Choroid plexus epithelial cell (primary cell): Measurements from ENCODE around the gene C20orf202.

Experiments
- DNase-seq: peaks from one replicate; pipeline ENCODE4 v3.0.0-alpha.2; 2010; ENCODE audit warnings: low read depth
- H3K4me3 ChIP-seq: 2 replicates; pipeline ENCODE4 v1.5.1; 2011; ENCODE audit warnings: low read depth, mild to moderate bottlenecking, control low read depth, low read length, moderate library complexity
- CTCF ChIP-seq: conservative IDR thresholded peaks from 2 replicates; pipeline ENCODE4 v1.5.1; 2011; ENCODE audit warnings: low read depth, mild to moderate bottlenecking, control low read depth, inconsistent platforms, low read length, moderate library complexity

C20orf202 gene

GRCh38 chr20:1202762-1203504 lies at the start of gene C20orf202:
Gene C20orf202 (plus strand): TSS chr20:1203454. CDS start chr20:1203586, 132 bp downstream.
- DNase-seq: no peak
- no peak within 1 kb of the TSS for H3K4me3 ChIP-seq
- TF ChIP-seq CTCF: no peak

- TF ChIP-seq CTCF: no peak
- DNase-seq: no peak
- no peak overlapping the region for H3K4me3 ChIP-seq
These were observed 49.0 kb upstream of the C20orf202 start for GRCh38 chr20:1154226-1154625.

- no peak for TF ChIP-seq CTCF
- DNase-seq: no peak
- H3K4me3 ChIP-seq: no peak overlapping the region
These were observed 48.6 kb upstream of the C20orf202 start for GRCh38 chr20:1154691-1155090.

- no peak for TF ChIP-seq CTCF
- DNase-seq: no peak
- no peak overlapping the region for H3K4me3 ChIP-seq
These were observed 47.9 kb upstream of the C20orf202 start for GRCh38 chr20:1155342-1155741.

GRCh38 chr20:1160496-1160895 lies 42.8 kb upstream of the C20orf202 start:
- no peak for DNase-seq
- no peak overlapping the region for H3K4me3 ChIP-seq
- TF ChIP-seq CTCF: no peak

- no peak for TF ChIP-seq CTCF
- no peak overlapping the region for H3K4me3 ChIP-seq
- DNase-seq: no peak
These were observed 42.3 kb upstream of the C20orf202 start for GRCh38 chr20:1160991-1161390.

- no peak for DNase-seq
- no peak overlapping the region for H3K4me3 ChIP-seq
- no peak for TF ChIP-seq CTCF
These were observed 40.1 kb upstream of the C20orf202 start for GRCh38 chr20:1163105-1163504.
